ENCODE measurements around the gene FOXN3. TPM values are rescaled to one million over a fixed set of nuclear protein-coding genes. Genes with fewer than 3 reads are reported as not detected.

The FOXN3 gene
- total RNA-seq, 4 donors from 2014 or later, result 27.4 to 91.4 (median 39.2) TPM

DNA sequence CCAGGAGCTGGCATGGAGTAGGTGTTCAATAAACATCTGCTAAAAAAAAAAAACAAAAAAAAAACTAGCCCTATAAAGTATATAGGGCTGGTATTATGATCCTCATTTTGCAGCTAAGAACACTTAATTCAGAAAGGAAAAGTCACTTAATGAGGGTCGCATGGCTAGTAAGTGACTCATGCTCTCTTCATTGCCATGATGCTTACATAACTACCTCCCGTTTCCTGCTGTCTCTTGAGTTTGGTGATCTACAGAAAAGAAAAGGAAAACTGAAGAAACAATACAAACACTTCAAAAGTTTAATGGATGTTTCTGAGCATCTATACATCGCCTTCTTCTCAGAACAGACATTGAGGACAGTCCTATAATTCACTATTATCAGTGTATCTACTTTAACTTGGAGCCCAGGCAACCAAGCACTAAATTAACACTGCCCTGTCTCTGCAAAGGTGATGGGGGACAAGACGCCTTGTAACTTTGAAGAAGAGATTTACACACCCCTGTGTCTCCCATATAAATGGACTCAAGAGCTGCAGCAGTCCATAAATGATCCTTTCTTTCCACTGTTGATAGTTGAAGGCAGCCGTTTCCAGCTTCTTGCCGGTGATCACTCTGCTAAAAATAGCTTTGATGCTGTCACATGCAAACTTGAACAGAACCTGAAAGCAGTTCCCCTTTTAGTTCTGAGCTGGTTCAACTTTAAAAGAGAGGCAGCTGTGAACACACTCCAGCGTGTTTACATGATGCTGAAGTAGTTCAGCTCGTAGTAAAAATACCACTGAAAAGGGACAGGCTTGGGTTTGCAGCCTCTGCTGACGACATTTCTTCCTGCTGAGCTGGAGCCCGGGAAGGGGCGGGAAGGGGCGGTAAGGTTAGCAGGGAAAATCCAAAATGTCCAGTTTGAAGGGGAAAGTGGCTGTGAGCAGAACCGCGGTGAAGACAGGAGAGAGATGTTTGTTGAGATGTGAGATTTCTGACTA is 113.3 kb downstream of the FOXN3 start:
- peak overlapping the region in 2 of 4 donors; percentile 9 to 44 for H3K4me3 ChIP-seq

DNA sequence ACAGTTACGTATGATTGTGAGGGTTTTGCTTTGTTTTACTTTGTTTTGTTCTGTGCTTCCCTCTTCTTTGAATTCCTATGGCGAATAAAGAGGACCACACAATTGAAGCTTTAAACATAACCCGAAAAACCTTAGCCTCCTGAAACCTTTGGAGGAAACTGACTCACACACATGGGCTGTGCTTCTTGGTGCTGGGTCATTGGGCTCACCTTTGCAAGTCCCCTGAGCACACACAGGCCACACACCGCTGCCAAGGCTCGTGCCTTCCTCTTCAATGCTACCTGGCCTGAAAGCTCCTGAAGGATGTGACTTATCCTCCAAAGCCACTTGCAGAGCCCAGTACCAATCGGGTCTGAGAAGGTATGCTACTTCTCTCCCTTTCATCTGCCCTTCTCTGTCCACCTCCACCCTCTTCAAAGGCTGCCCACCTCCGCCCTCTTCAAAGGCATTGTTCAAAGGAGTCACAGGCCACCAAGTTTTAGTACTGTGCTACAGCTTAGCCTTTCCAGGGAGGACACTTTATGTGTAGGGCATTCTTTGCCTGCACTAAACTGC is 114.6 kb downstream of the FOXN3 start:
- Histone ChIP-seq H3K36me3 (peaks cover 0 to 16% (median 0%) of the 10 kb centered on the region in 3 donors), H3K9me3 (no peaks in the 10 kb centered on the region), H3K27me3 (no peaks in the 10 kb centered on the region), H3K27ac (peak overlapping the region in 3 of 4 donors; percentile 66 to 86 (median 82)), H3K4me1 (peaks cover 29 to 56% (median 31%) of the 10 kb centered on the region in 3 donors), H3K4me3 (no peak overlapping the region)
- intact Hi-C loops (cut with DNase I), result no loop called here
- DNase-seq, result no peak
- 84 to 89% methylated on average over 7 of the region's 7 CpGs for WGBS, 2 donors
- no peak for TF ChIP-seq POLR2A (IDR thresholded peaks at IDR 0.05)
- TF ChIP-seq, protein P1, sequence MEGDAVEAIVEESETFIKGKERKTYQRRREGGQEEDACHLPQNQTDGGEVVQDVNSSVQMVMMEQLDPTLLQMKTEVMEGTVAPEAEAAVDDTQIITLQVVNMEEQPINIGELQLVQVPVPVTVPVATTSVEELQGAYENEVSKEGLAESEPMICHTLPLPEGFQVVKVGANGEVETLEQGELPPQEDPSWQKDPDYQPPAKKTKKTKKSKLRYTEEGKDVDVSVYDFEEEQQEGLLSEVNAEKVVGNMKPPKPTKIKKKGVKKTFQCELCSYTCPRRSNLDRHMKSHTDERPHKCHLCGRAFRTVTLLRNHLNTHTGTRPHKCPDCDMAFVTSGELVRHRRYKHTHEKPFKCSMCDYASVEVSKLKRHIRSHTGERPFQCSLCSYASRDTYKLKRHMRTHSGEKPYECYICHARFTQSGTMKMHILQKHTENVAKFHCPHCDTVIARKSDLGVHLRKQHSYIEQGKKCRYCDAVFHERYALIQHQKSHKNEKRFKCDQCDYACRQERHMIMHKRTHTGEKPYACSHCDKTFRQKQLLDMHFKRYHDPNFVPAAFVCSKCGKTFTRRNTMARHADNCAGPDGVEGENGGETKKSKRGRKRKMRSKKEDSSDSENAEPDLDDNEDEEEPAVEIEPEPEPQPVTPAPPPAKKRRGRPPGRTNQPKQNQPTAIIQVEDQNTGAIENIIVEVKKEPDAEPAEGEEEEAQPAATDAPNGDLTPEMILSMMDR (IDR thresholded peaks at IDR 0.05), result no peak

More for the DNA sequence above, 113.3 kb downstream of the FOXN3 start:
- intact Hi-C loops (cut with DNase I), result no loop called here
- Histone ChIP-seq H3K36me3 (peaks cover 0 to 16% (median 0%) of the 10 kb centered on the region in 3 donors), H3K27ac (peak overlapping the region; percentile 65 to 92 (median 84)), H3K9me3 (no peaks in the 10 kb centered on the region), H3K4me1 (peaks cover 29 to 62% (median 31%) of the 10 kb centered on the region in 3 donors), H3K27me3 (no peaks in the 10 kb centered on the region)
- DNase-seq, result no peak
- 14 to 22% methylated on average over 14 of the region's 14 CpGs for WGBS, 2 donors
- TF ChIP-seq, protein P1 (IDR thresholded peaks at IDR 0.05), result no peak

DNA sequence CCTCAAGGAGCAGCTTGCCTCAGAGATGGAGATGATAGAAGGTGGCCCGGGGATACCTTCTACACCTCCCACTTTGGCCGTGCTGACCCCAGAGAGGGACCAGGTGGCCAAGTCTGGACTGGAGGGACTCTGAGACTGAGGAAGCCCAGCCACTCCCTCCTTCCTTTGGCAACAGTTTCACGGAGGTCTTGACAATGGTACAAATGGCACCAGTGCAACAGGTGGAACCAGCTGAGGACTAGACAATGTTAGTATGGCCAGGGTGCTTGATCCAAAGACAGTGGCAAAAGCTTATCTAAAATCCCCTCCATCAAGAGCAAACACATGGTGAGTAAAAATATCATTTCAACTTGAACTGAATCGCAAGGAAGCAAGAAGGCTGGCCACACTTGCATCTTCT is 117.4 kb downstream of the FOXN3 start:
- no peaks in the 10 kb centered on the region for H3K27me3 ChIP-seq
- no peak for TF ChIP-seq POLR2A (IDR thresholded peaks at IDR 0.05)
- TF ChIP-seq, protein P1 (IDR thresholded peaks at IDR 0.05), result no peak
- WGBS, 2 donors, result 92 to 100% methylated on average over 1 of the region's 4 CpGs

DNA sequence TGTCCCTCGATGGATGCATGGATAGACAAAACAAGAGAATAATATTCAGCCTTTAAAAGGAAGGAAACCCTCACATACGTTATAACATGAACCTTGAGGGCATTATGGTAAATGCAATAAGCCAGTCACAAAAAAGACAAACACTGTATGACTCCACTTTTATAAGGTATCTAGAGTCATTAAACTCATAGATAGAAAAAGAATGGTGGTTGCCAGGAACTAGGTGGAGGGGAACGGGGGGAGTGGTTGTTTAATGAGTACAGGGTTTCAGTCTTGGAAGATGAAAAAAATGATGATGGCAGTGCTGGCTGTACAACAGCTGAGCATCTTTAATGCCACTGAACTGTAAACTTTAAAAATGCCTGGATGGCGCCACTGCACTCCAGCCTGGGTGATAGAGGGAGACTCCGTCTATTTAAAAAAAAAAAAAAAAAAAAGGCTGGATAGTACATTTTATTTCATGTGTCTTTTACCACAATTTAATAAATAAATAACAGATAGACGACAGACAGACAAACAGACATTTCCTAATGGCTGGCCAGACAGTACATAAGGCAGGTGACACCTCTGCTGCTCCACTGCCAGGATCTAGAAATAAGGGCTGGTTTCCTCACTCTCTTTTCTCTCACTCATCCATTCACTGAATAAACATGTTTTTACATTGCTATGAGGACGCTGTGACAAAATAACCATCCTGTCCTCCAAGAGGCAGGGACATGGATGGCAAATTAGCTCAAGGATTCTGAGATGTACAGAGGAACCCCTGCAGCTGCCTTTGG is 118.8 kb downstream of the FOXN3 start:
- 85 to 92% methylated on average over 7 of the region's 7 CpGs for WGBS, 2 donors
- no peaks in the 10 kb centered on the region for H3K9me3 ChIP-seq
- DNase-seq, result no peak
- TF ChIP-seq, protein P1 (IDR thresholded peaks at IDR 0.05), result no peak
- no peak for TF ChIP-seq POLR2A (IDR thresholded peaks at IDR 0.05)
- intact Hi-C loops (cut with DNase I), result no loop called here
- no peak overlapping the region for H3K27ac ChIP-seq
- no peaks in the 10 kb centered on the region for H3K27me3 ChIP-seq
- no peak overlapping the region for H3K4me3 ChIP-seq
- H3K4me1 ChIP-seq, result peaks cover 5 to 20% (median 12%) of the 10 kb centered on the region in 3 donors
- H3K36me3 ChIP-seq, result peaks cover 0 to 16% (median 4%) of the 10 kb centered on the region in 3 donors

More for the DNA sequence above, 117.4 kb downstream of the FOXN3 start:
- H3K36me3 ChIP-seq, result peaks cover 0 to 16% (median 4%) of the 10 kb centered on the region in 3 donors
- peaks cover 18 to 29% (median 24%) of the 10 kb centered on the region in 3 donors for H3K4me1 ChIP-seq
- intact Hi-C loops (cut with DNase I), result no loop called here
- H3K9me3 ChIP-seq, result no peaks in the 10 kb centered on the region
- no peak overlapping the region for H3K27ac ChIP-seq
- no peak for DNase-seq
- no peak overlapping the region for H3K4me3 ChIP-seq
